A549 (cell line): ENCODE measurements around the gene CELF2. TPM values are rescaled to one million over a fixed set of nuclear protein-coding genes. Genes with fewer than 3 reads are reported as not detected.

ENCODE experiments used
- ATAC-seq, 2 experiments: fragments of 200-7000 bp in 1 of 2; fragments of >200 bp in 1 of 2; cut with Nextera tagmentation in 1 of 2; cut with Tn5 transposase in 1 of 2; 3 replicates each; pipeline versions ENCODE4 v1.8.0 to v1.9.1; 2018 to 2020; ENCODE audit warnings: mild to moderate bottlenecking in 1 of 2, moderate library complexity in 1 of 2
- CTCF ChIA-PET: fragments of 300-600 bp; sonication (Branson Sonifier 250); formaldehyde crosslinking; extraction: SDS; loops from one replicate; lab custom pipeline; 2021; ENCODE audit warnings: antibody characterized with exemption, inconsistent platforms; lab: Yijun Ruan, JAX
- POLR2A ChIA-PET: fragments of 350-600 bp; formaldehyde crosslinking; extraction: SDS; loops from one replicate; lab custom pipeline; 2021; ENCODE audit warnings: antibody characterized with exemption, inconsistent platforms; lab: Yijun Ruan, JAX
- DNase-seq, 2 experiments: peaks; one replicate each; pipeline versions ENCODE4 v3.0.0 to v3.0.0-alpha.2; 2011 to 2016; ENCODE audit warnings: low read depth in 1 of 2, low spot score in 1 of 2
- FAIRE-seq: peaks from 2 replicates; lab custom pipeline; 2011; peaks lifted over from hg19 to GRCh38; lab: Jason Lieb, UNC
- H3K27ac ChIP-seq, 2 experiments: fragments of >200 bp; sonication (Bioruptor Twin); formaldehyde crosslinking; 3 replicates each; pipeline ENCODE4 v1.5.1; 2016 to 2017
- H3K4me1 ChIP-seq: fragments of >200 bp; sonication (Bioruptor Twin); formaldehyde crosslinking; 3 replicates; pipeline ENCODE4 v1.6.1; 2016
- H3K4me2 ChIP-seq: fragments of >200 bp; sonication (Bioruptor Twin); formaldehyde crosslinking; 3 replicates; pipeline ENCODE4 v1.6.1; 2016
- H3K4me3 ChIP-seq: fragments of >200 bp; sonication (Bioruptor Twin); formaldehyde crosslinking; 3 replicates; pipeline ENCODE4 v1.5.1; 2016
- H3K9me3 ChIP-seq: fragments of >200 bp; sonication (Bioruptor Twin); formaldehyde crosslinking; 3 replicates; pipeline ENCODE4 v1.6.1; 2016
- CBX8 ChIP-seq: fragments of 200-600 bp; sonication (generic); IDR thresholded peaks from 2 replicates; pipeline ENCODE4 v1.6.1; 2016
- CEBPB ChIP-seq, 2 experiments: fragments of >200 bp in 1 of 2; sonication (Bioruptor Twin) in 1 of 2; formaldehyde crosslinking in 1 of 2; IDR thresholded peaks; 2 replicates each; pipeline ENCODE4 v1.6.1; 2012 to 2016
- CTCF ChIP-seq: fragments of >200 bp; sonication (Bioruptor Twin); formaldehyde crosslinking; IDR thresholded peaks from 3 replicates; pipeline ENCODE4 v1.5.1; 2016
- E2F6 ChIP-seq: IDR thresholded peaks from 2 replicates; pipeline ENCODE4 v1.6.1; 2012; ENCODE audit warnings: low read depth, borderline replicate concordance
- EHMT2 ChIP-seq: fragments of 200-600 bp; sonication (generic); IDR thresholded peaks from 2 replicates; pipeline ENCODE4 v1.6.1; 2016; ENCODE audit warnings: antibody characterized with exemption, low read depth, mild to moderate bottlenecking, moderate library complexity
- ELK1 ChIP-seq: fragments of 150-350 bp; IDR thresholded peaks from 2 replicates; pipeline ENCODE4 v1.6.1; 2014; ENCODE audit warnings: low read depth, mild to moderate bottlenecking, low read length
- EP300 ChIP-seq, 2 experiments: fragments of >200 bp; sonication (Bioruptor Twin); formaldehyde crosslinking; IDR thresholded peaks; 2 replicates in 1 of 2; 3 replicates in 1 of 2; pipeline ENCODE4 v1.6.1; 2016 to 2017
- ESRRA ChIP-seq: fragments of 150-350 bp; IDR thresholded peaks from 2 replicates; pipeline ENCODE4 v1.6.1; 2014; ENCODE audit warnings: mild to moderate bottlenecking, low read length, borderline replicate concordance
- FOSB ChIP-seq: fragments of 250-450 bp; sonication (Bioruptor Pico); IDR thresholded peaks from 2 replicates; pipeline ENCODE4 v1.5.0; 2020; ENCODE audit warnings: mild to moderate bottlenecking, moderate library complexity
- HDAC2 ChIP-seq: fragments of 200-600 bp; sonication (generic); IDR thresholded peaks from 2 replicates; pipeline ENCODE4 v1.6.1; 2016
- HEYL ChIP-seq: fragments of 250-450 bp; sonication (Bioruptor Pico); IDR thresholded peaks from 2 replicates; pipeline ENCODE4 v1.8.0; 2021; ENCODE audit warnings: mild to moderate bottlenecking, moderate library complexity
- HOXB13 ChIP-seq: fragments of 250-450 bp; sonication (Bioruptor Pico); IDR thresholded peaks from 2 replicates; pipeline ENCODE4 v1.5.0; 2020; ENCODE audit warnings: low read depth, mild to moderate bottlenecking, moderate library complexity
- HOXB5 ChIP-seq: fragments of 250-450 bp; sonication (Bioruptor Pico); IDR thresholded peaks from 2 replicates; pipeline ENCODE4 v1.5.0; 2020; ENCODE audit warnings: mild to moderate bottlenecking, moderate library complexity
- KDM5A ChIP-seq: fragments of 200-600 bp; sonication (generic); IDR thresholded peaks from 2 replicates; pipeline ENCODE4 v1.6.1; 2016; ENCODE audit warnings: antibody characterized with exemption, mild to moderate bottlenecking
- MAZ ChIP-seq: fragments of 150-350 bp; IDR thresholded peaks from 2 replicates; pipeline ENCODE4 v1.6.1; 2014; ENCODE audit warnings: antibody characterized with exemption, low read depth, low read length, borderline replicate concordance
- NFE2L2 ChIP-seq: fragments of 150-350 bp; conservative IDR thresholded peaks from 2 replicates; pipeline ENCODE4 v1.6.1; 2014; ENCODE audit warnings: low read length
- NR3C1 ChIP-seq: fragments of >200 bp; sonication (Bioruptor Twin); formaldehyde crosslinking; IDR thresholded peaks from 3 replicates; pipeline ENCODE4 v1.6.1; 2017
- RAD21 ChIP-seq, 2 experiments: fragments of >200 bp in 1 of 2; sonication (Bioruptor Twin) in 1 of 2; formaldehyde crosslinking in 1 of 2; IDR thresholded peaks in 1 of 2; conservative IDR thresholded peaks in 1 of 2; 2 replicates in 1 of 2; 3 replicates in 1 of 2; pipeline ENCODE4 v1.6.1; 2012 to 2018; ENCODE audit warnings: inconsistent platforms in 1 of 2
- RARB ChIP-seq: fragments of 250-450 bp; sonication (Bioruptor Pico); IDR thresholded peaks from 2 replicates; pipeline ENCODE4 v1.8.0; 2021; ENCODE audit warnings: mild to moderate bottlenecking, moderate library complexity
- RCOR1 ChIP-seq: fragments of 150-350 bp; IDR thresholded peaks from 2 replicates; pipeline ENCODE4 v1.6.1; 2014; ENCODE audit warnings: antibody characterized with exemption, low read length, low read depth
- WGBS: methylation state at CpG from one replicate; pipeline ENCODE4 v1.1.6; 2017; ENCODE audit errors: missing lambda C conversion rate; 5-methylcytosine and 5-hydroxymethylcytosine counted together
- polyA plus RNA-seq, 4 experiments: library from polyadenylated mRNA; depleted of rRNA in 3 of 4; stranded (reverse); fragments of >200 nt; fragmentation: RNase III in 1 of 4; extraction: RNeasy Plus Mini Kit Qiagen cat#74134 plus additional on column Dnase treatment in 1 of 4; gene quantifications; 2 replicates in 3 of 4; 3 replicates in 1 of 4; pipeline ENCODE4 v1.2.3, GENCODE V29; 2011 to 2017
- TF ChIP-seq, protein P1 (sequence below): fragments of >200 bp; sonication (Bioruptor Twin); formaldehyde crosslinking; IDR thresholded peaks from 3 replicates; pipeline ENCODE4 v1.6.1; 2016

Gene CELF2
- polyA plus RNA-seq, 2 of the 4 experiments (the other 2 are of a cell fraction) = 0.01 to 0.03 TPM

DNA sequence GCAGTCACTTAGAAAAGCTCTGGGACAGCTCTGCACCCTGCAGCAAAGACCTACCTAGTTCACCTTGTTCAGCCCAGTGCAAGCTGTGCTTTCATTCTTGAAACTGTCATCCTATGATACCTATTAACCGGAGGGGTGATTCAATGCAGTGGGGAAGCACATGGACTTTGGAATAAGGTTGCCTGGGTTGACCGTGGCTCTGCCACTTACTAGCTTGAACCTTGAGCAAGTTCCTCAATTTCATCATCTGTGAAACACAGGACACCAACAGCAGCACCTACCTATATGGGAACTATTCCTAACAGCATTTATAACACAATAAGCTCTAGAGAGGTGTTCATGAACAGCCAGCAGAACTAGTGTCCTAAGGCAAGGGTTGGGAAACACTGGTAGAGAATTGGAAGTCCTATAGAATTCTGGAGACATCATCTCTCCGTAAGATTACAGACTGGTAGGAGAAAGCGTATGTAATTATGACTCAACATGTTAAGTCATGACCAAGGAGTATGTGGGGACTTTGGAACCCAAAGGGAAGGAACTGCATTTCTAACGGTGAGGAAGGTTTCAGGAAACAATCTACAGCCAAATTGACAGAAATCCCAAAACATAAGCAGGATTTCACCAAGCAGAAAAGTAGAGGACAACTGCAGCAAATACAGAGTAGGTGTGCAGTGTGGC, 323.8 kb downstream of the CELF2 start:
- WGBS = 34% methylated on average over 5 of the region's 5 CpGs
- no peak for TF ChIP-seq HDAC2
- TF ChIP-seq CEBPB (IDR thresholded peaks at IDR 0.05) = no peak
- ChIA-PET POLR2A (no interaction called here), CTCF (no interaction called here)
- Histone ChIP-seq H3K4me1 (no peaks in the 10 kb centered on the region), H3K4me3 (no peak overlapping the region), H3K4me2 (no peak overlapping the region), H3K9me3 (no peaks in the 10 kb centered on the region), H3K27ac (no peak overlapping the region)
- no peak for DNase-seq
- FAIRE-seq = no peak
- ATAC-seq = no peak

DNA sequence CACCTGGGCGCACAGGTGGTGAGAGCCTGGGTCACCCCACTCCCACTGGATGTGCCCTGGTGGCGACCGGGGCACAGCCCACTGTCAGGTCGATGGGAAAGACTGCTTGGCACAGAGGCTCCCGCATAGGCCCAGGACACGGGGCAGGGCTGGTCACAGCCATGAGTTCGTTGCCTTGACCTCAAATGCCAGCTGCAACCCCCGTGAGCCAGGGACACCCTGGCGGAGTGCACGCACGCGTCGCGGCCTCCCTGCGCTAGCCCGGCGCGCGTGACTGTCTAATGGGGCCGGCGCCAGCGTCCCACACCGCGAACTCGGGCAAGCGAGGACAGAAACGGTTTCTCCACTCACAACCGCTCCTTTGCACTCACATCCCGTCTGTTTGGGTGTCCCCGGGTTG, 326.4 kb downstream of the CELF2 start:
- POLR2A ChIA-PET = no interaction called here
- no peaks in the 10 kb centered on the region for H3K4me1 ChIP-seq
- WGBS = 80% methylated on average over 24 of the region's 30 CpGs
- no peaks in the 10 kb centered on the region for H3K9me3 ChIP-seq
- no peak overlapping the region for H3K4me2 ChIP-seq
- H3K4me3 ChIP-seq = no peak overlapping the region
- no peak overlapping the region for H3K27ac ChIP-seq
- FAIRE-seq (no peak), DNase-seq (no peak), ATAC-seq (no peak)
- TF ChIP-seq KDM5A (no peak), HOXB5 (CRISPR knock-in tag) (no peak), NR3C1 (no peak), RAD21 (conservative IDR thresholded peaks at IDR 0.05 in 1 of 2, IDR thresholded peaks at IDR 0.05 in 1 of 2) (no peak), EHMT2 (no peak), ESRRA (no peak), NFE2L2 (no peak), RARB (CRISPR knock-in tag) (no peak), CTCF (no peak), CEBPB (IDR thresholded peaks at IDR 0.05) (no peak), EP300 (IDR thresholded peaks at IDR 0.05) (no peak), RCOR1 (no peak), E2F6 (no peak), HOXB13 (no peak), MAZ (no peak)
- TF ChIP-seq, protein P1, sequence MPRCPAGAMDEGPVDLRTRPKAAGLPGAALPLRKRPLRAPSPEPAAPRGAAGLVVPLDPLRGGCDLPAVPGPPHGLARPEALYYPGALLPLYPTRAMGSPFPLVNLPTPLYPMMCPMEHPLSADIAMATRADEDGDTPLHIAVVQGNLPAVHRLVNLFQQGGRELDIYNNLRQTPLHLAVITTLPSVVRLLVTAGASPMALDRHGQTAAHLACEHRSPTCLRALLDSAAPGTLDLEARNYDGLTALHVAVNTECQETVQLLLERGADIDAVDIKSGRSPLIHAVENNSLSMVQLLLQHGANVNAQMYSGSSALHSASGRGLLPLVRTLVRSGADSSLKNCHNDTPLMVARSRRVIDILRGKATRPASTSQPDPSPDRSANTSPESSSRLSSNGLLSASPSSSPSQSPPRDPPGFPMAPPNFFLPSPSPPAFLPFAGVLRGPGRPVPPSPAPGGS = no peak
- CTCF ChIA-PET = no interaction called here

- TF ChIP-seq EHMT2 = no peak
- no peak for TF ChIP-seq RARB (CRISPR knock-in tag)
- TF ChIP-seq CBX8 = no peak
- no peak for TF ChIP-seq EP300 (IDR thresholded peaks at IDR 0.05)
- TF ChIP-seq HEYL (CRISPR knock-in tag) = no peak
- TF ChIP-seq ELK1 = no peak
- TF ChIP-seq FOSB (CRISPR knock-in tag) = no peak
- TF ChIP-seq, all 56 proteins: peak for 0
- no peak overlapping the region for H3K4me2 ChIP-seq
- ChIA-PET POLR2A (no interaction called here), CTCF (no interaction called here)
- FAIRE-seq (no peak), ATAC-seq (no peak), DNase-seq (no peak)
- H3K9me3 ChIP-seq = no peaks in the 10 kb centered on the region
- H3K4me1 ChIP-seq = no peaks in the 10 kb centered on the region
- H3K4me3 ChIP-seq = no peak overlapping the region
- WGBS = 76% methylated on average over 18 of the region's 28 CpGs
- H3K27ac ChIP-seq = no peak overlapping the region
These were observed 326.9 kb downstream of the CELF2 start for GRCh38 chr10:11344550-11344949.
